Measurements from ENCODE around the gene PCNA.

The PCNA gene

DNA sequence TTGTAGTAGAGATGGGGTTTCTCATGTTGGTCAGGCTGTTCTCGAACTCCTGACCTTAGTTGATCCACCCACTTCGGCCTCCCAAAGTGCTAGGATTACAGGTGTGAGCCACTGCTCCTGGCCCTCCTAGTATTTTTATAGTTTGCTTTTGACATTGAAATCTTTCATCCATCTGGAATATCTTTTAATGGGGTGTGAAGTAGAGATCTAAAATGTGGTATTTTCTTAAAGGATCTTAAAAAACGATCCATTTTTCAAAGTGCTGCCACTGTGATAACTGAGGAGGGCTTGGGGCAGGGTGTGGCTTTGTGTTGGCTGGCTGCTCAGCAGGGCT lies 30.1 kb upstream of the PCNA start:
- H3K27me3 Mint-ChIP-seq: no peaks in the 10 kb centered on the region
- peaks cover 33% of the 10 kb centered on the region for H3K4me1 Mint-ChIP-seq
- no peak overlapping the region for H3K27ac Mint-ChIP-seq
- peaks cover 16% of the 10 kb centered on the region for H3K36me3 Mint-ChIP-seq
- no peaks in the 10 kb centered on the region for H3K9me3 Mint-ChIP-seq
- H3K4me3 Mint-ChIP-seq: no peak overlapping the region
- CTCF ChIA-PET: no interaction called here
- no peak for DNase-seq

DNA sequence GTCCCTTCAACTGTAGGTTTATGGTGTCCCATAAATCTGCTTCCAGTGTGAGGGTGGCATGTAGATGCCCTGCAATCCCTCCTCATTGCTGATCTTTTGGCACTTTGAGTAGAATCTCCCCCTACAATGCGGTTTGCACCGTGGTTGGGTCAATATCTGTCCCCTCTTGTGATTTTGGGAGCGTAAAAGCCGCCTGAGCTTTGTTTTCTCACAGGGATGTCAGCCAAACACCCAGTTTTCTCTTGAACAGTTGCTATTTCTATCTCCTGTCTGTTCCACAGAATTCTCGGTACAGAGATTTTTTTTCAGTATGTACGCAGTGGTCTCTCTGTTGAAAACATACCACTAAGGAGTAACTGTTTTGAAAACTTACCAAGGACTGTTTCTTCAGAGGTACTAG lies 28.8 kb upstream of the PCNA start:
- Mint-ChIP-seq H3K4me3 (no peak overlapping the region), H3K27me3 (no peaks in the 10 kb centered on the region), H3K27ac (no peak overlapping the region), H3K4me1 (peaks cover 32% of the 10 kb centered on the region), H3K36me3 (peaks cover 18% of the 10 kb centered on the region), H3K9me3 (no peaks in the 10 kb centered on the region)
- CTCF ChIA-PET: interaction anchor here (0.9 to 1.9 kb wide), 2 partner anchors 12 to 32 kb away, joined by 3 to 5 read pairs; no protein-coding TSS in a partner anchor
- no peak for DNase-seq

DNA sequence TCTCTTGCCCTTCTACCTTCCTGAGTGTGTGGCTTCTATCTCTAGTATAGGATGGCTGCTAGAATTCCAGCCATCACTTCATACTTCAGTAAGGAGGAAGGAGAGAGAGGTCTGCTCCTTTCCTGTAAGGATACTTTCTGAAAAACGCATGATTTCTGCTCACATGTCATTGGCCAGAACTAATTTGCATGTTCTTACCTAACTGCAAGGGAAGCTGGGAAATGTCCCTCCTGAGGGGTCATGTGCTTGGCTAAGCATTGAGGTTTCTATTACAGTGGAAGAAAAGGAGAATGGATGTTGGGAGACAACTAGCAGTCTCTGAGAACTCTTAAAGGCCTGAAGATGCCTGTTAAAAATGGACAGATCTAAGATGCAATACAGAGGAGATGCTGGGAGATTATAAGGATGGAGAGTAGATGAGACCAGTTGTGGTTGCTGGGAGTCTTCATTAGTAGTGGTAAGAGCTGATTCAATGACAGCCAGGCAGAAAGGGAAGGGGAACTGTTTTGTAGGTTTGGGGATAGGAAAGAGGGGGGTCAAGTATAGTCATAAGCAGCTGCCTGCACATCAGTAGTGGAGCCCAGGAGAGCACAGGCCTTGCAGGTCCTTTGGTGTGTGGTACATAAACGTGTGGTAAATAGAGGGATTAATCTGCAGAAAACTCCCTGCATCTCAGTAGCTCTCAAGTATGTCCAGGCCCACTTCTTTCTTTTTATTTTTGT lies 27.3 kb upstream of the PCNA start:
- DNase-seq: no peak
- H3K27ac Mint-ChIP-seq: no peak overlapping the region
- H3K9me3 Mint-ChIP-seq: no peaks in the 10 kb centered on the region
- no peak overlapping the region for H3K4me3 Mint-ChIP-seq
- H3K27me3 Mint-ChIP-seq: no peaks in the 10 kb centered on the region
- peaks cover 20% of the 10 kb centered on the region for H3K4me1 Mint-ChIP-seq
- CTCF ChIA-PET: interaction anchor here (1.9 kb wide), 1 partner anchor 11 kb away, joined by 5 read pairs; no protein-coding TSS in a partner anchor
- peaks cover 13% of the 10 kb centered on the region for H3K36me3 Mint-ChIP-seq

DNA sequence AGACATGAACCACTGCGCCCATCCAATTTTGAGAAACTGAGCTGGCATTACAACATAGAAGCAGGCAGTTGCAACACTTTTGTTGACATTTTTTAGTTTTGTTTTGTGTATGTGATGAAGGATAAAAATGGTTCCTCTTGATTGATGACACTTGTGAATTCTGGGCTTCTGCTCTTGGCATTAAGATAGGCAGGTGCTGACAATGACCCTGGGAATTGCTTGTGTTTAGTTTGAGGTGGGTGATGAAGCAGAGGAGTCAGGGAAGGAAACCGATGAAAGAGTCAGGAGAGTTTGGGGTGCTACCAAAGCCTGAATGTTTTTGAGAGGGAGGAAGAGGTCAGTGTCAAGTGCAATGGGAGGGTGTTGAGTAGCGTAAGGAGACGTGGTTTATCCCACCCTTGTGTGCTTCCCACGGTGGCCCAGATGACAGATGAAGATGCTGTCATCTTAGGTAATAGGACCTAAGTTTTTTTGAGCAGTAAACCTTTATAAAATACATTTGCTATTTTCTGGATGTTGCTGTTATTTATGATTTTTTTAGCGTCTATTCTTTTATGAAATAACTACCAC lies 26.4 kb upstream of the PCNA start:
- Mint-ChIP-seq H3K4me1 (peaks cover 20% of the 10 kb centered on the region), H3K4me3 (no peak overlapping the region), H3K27ac (peak overlapping the region; percentile 20), H3K27me3 (no peaks in the 10 kb centered on the region), H3K9me3 (no peaks in the 10 kb centered on the region), H3K36me3 (peaks cover 16% of the 10 kb centered on the region)
- no peak for DNase-seq
- CTCF ChIA-PET: no interaction called here

DNA sequence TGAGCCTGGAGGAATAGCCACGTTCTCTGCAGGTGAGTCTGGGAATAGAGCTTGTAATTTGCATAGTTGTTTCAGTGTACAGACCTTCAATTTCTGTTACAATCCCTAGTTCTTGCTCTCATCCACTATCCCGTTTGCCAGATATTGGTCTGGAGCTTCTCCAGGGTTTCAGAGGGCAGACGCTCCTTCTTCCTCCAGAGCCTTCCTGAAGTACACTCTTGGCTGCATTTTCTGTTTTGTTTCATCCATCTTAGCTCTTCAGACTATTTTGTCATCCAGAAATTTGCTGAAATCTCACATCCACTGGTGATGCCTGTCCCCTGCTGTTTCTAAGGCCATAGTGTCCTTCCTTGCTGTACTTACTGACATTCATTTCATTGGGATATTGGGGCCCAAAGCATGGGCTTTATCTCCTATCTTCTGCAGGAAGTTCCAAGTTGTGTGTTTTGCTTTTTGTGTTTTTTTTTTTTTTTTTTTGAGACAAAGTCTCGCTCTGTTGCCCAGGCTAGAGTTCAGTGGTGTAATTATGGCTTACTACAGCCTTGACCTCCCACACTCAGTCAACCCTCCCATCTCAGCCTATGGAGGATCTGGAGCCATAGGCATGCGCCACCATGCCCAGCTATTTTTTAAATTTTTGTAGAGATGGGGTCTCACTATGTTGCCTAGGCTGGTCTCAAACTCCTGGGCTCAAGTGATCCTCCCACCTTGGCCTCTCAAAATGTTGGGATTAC lies 25.8 kb upstream of the PCNA start:
- Mint-ChIP-seq H3K27me3 (no peaks in the 10 kb centered on the region), H3K36me3 (peaks cover 16% of the 10 kb centered on the region), H3K9me3 (no peaks in the 10 kb centered on the region), H3K4me1 (peaks cover 20% of the 10 kb centered on the region), H3K4me3 (no peak overlapping the region), H3K27ac (no peak overlapping the region)
- CTCF ChIA-PET: no interaction called here
- DNase-seq: no peak

DNA sequence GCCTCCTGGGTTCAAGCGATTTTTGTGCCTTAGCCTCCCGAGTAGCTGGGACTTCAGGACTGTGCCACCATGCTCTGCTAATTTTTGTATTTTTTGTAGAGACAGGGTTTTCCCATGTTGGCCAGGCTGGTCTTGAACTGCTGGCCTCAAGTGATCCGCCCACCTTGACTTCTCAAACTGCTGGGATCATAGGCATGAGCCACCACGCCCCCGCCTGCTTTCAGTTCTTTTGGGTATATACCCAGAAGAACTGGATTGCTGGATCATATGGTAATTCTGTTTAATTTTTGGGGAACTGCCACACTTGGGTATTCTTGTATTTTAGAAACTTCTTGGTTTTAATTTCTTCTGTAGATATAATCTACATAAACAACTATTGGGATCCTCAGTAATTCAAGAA lies 24.1 kb upstream of the PCNA start:
- H3K27ac Mint-ChIP-seq: no peak overlapping the region
- peaks cover 20% of the 10 kb centered on the region for H3K4me1 Mint-ChIP-seq
- no peaks in the 10 kb centered on the region for H3K27me3 Mint-ChIP-seq
- H3K36me3 Mint-ChIP-seq: peaks cover 20% of the 10 kb centered on the region
- H3K9me3 Mint-ChIP-seq: no peaks in the 10 kb centered on the region
- CTCF ChIA-PET: no interaction called here
- no peak for DNase-seq
- H3K4me3 Mint-ChIP-seq: no peak overlapping the region

DNA sequence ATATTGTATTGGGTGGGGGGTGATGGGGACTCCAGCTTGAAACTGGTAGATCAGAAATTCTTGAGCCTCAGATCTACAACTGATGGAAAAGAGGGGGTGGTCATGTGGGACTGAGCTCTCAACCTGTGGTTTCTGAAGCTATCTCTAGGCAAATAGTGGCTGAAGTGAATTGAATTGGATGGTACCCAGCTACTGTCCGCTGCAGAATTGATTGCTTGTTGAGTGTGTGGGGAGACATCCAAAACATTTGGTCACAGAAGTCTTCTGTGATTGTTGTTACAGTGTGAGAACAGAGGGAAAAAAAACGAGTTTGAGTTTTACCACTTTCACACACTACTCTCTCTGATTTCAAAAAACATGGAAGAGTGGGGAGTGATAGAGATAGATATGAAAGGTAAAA lies 21.9 kb upstream of the PCNA start:
- Mint-ChIP-seq H3K27me3 (no peaks in the 10 kb centered on the region), H3K36me3 (peaks cover 18% of the 10 kb centered on the region), H3K9me3 (no peaks in the 10 kb centered on the region), H3K4me1 (peaks cover 16% of the 10 kb centered on the region), H3K4me3 (no peak overlapping the region), H3K27ac (no peak overlapping the region)
- CTCF ChIA-PET: no interaction called here
- DNase-seq: no peak

DNA sequence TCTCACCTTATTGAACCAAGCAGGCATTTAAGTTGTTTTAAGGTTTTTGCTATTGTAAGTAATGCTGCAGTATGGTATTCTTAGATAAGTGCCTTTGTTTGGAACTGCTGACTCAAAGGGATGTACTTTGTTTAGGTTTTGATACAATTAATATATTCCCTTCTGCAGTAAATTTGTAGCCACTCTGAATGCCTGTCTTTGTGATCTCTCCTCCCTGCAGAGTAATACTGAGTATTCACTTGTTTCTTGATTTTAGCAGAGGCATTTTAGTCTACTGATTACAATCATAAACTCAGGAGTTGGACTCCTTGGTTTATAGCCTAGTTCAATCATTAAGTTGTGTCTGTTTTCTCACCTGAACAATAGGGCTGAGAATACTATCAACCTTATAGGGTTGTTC lies 20.4 kb upstream of the PCNA start:
- Mint-ChIP-seq H3K4me3 (no peak overlapping the region), H3K4me1 (peaks cover 10% of the 10 kb centered on the region), H3K9me3 (no peaks in the 10 kb centered on the region), H3K27ac (peak overlapping the region; percentile 11), H3K36me3 (peaks cover 15% of the 10 kb centered on the region), H3K27me3 (no peaks in the 10 kb centered on the region)
- CTCF ChIA-PET: no interaction called here
- no peak for DNase-seq

DNA sequence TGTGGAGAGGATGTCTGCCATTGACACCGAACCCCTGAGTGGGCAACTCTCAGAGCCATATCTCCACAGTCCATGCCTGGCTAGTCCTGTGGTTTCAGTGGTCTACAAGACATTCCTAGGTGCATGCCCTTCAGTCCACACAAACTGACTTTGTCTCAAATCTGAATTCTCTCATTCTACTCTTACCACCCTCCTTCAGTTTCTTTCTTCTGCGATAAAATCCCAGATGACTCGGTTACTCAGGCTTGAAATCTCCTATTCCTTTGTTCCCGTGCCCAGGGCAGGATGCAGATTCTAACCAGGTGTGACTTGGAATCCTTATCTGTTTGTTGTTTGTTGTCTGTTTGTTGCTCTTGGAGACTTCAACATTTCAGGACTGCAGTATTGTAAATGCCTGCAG lies 16.3 kb upstream of the PCNA start:
- Mint-ChIP-seq H3K4me1 (peaks cover 13% of the 10 kb centered on the region), H3K27me3 (no peaks in the 10 kb centered on the region), H3K9me3 (no peaks in the 10 kb centered on the region), H3K27ac (no peak overlapping the region), H3K4me3 (no peak overlapping the region), H3K36me3 (peaks cover 9% of the 10 kb centered on the region)
- CTCF ChIA-PET: interaction anchor here (1.2 kb wide), 1 partner anchor 11 kb away, joined by 5 read pairs; no protein-coding TSS in a partner anchor
- no peak for DNase-seq

DNA sequence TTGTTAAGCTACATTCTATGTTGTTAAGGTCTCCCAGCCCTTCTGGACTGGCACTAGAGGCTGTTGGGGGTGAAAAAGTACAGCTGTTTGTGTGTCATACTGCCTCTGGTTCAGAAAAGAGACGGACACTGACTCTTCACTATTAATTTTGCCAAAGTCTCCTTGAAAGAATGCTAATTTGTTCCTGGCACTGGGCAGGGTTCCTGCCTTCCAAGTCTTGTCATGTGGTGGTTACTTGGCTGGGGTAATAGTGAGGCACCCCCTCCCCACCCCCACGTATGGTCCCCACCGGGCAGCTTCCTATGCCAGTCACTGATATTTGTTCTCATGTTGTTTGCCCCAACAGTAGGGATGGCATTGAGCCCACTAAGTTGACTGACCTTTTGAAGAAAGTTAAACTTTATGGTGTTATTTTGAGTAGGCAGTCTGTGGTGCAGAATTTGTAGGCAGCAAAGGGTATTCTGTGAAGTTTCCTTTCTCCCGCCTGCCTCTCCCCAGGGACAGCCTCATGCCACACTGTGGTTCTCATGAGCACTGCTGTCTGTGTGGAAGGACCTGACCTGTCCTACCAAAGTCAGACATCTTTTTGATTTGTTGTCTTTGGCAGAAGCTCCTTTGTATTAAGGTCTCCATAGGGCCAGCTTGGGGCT lies 15.7 kb upstream of the PCNA start:
- Mint-ChIP-seq H3K27ac (no peak overlapping the region), H3K4me3 (no peak overlapping the region), H3K9me3 (no peaks in the 10 kb centered on the region), H3K27me3 (no peaks in the 10 kb centered on the region), H3K4me1 (peaks cover 17% of the 10 kb centered on the region), H3K36me3 (peaks cover 9% of the 10 kb centered on the region)
- CTCF ChIA-PET: no interaction called here
- no peak for DNase-seq

DNA sequence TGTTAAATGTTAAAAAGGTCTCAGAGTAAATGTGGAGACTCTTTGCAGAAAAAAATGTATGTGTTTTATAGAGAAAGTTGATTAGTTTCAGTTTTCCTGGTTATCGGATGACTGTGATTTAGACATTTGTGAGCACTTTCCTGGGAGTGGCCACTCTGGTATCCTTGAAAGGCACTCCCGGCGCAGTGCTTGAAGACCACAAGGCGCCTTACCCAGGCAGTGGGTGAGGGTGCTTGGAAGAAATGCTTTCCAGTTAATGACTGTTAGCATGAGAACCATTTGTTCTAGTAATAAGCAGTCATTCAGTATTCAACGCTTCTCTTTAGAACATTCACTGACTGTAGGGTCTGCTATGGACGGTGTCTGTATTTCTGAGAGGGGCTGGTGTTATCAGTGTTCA lies 14.2 kb upstream of the PCNA start:
- Mint-ChIP-seq H3K27me3 (no peaks in the 10 kb centered on the region), H3K36me3 (peaks cover 5% of the 10 kb centered on the region), H3K4me3 (no peak overlapping the region), H3K9me3 (no peaks in the 10 kb centered on the region), H3K27ac (no peak overlapping the region), H3K4me1 (peaks cover 21% of the 10 kb centered on the region)
- no peak for DNase-seq
- CTCF ChIA-PET: no interaction called here

DNA sequence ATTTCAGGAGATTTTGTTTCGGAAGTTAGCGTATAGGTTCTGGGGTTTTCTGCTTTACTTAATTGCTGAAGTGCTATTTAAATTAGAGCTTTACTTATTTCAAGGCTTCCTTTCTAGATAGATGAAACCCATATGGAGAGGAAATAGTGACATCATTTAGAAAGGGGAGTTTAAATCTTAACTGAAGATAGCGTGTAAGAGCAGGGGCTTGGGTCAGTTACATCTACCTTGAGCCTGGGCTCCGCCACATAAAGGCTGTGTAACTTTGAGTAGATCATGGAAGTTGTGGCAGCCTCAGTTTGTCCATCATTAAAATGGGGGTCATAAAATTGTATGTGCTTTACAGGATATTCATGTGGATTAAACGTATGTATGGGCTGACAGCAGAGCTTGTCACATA lies 11.7 kb upstream of the PCNA start:
- Mint-ChIP-seq H3K36me3 (peaks cover 16% of the 10 kb centered on the region), H3K27ac (no peak overlapping the region), H3K9me3 (no peaks in the 10 kb centered on the region), H3K4me3 (no peak overlapping the region), H3K4me1 (peaks cover 35% of the 10 kb centered on the region), H3K27me3 (no peaks in the 10 kb centered on the region)
- CTCF ChIA-PET: interaction anchor here (0.6 to 1.8 kb wide), 2 partner anchors 61 to 72 kb away, joined by 4 to 9 read pairs; no protein-coding TSS in a partner anchor
- no peak for DNase-seq

DNA sequence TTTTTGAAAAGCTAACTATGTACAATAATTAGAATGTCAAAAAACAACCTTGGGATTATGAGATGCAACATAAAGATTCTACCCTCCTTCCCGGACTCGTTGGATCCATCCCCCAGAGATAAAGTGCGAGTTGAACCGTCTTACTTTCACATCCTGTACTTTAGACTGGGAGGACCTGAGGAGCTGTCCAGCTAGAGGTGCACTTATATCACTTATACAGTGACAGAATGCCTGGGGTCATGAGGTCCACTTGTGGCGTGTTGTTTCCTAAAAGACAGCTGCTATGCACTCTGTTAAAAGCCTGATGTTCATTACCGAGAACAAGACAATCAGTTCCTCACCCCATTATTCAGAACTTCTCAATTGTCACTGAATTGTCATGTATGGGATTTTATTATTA lies 9.1 kb upstream of the PCNA start:
- Mint-ChIP-seq H3K36me3 (peaks cover 11% of the 10 kb centered on the region), H3K4me3 (peak overlapping the region; percentile 100), H3K27me3 (no peaks in the 10 kb centered on the region), H3K9me3 (no peaks in the 10 kb centered on the region), H3K27ac (peak overlapping the region; percentile 99), H3K4me1 (peaks cover 51% of the 10 kb centered on the region)
- DNase-seq: no peak
- CTCF ChIA-PET: interaction anchor here (5.8 kb wide), 1 partner anchor 63 kb away, joined by 108 read pairs; no protein-coding TSS in a partner anchor

DNA sequence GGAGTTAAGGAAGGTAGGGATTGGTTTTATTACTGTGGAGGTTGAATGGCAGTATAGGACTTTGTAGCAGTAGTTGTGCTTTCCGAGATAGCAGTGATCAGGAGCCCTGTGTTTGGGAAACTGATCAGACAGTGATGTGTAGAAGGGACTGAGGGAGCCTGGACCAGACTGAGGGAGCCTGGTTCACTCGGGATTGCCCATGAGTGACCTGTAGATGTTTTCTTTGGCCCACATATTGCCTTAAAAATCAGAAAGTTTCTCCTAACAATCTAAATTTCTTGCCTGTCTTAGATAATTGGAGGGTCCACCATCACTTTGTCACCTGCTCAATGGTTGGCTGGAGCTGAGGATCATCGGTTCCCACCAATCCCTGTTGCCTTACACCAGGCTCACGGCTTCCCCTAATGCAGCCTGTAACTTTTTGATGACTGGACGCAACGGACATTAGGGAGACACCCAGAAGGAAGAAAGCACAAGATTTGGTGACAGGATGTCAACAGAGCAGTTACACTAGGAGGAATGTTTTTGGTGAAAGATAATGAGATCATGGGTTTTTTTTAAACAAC lies 8.2 kb upstream of the PCNA start:
- peak overlapping the region; percentile 99 for H3K27ac Mint-ChIP-seq
- H3K9me3 Mint-ChIP-seq: no peaks in the 10 kb centered on the region
- CTCF ChIA-PET: interaction anchor here (1.4 to 5.8 kb wide), 3 partner anchors 41 to 64 kb away, joined by 5 to 108 read pairs (median 6); no protein-coding TSS in a partner anchor
- no peak for DNase-seq
- peaks cover 13% of the 10 kb centered on the region for H3K36me3 Mint-ChIP-seq
- H3K4me3 Mint-ChIP-seq: peak overlapping the region; percentile 100
- H3K27me3 Mint-ChIP-seq: no peaks in the 10 kb centered on the region
- H3K4me1 Mint-ChIP-seq: peaks cover 58% of the 10 kb centered on the region
